Lower lobe of right lung (tissue), 2 donors: Measurements from ENCODE around the gene MAP7. TPM values are rescaled to one million over a fixed set of nuclear protein-coding genes. Genes with fewer than 3 reads are reported as not detected.
A peak's percentile ranks its signal among the peaks of the same experiment; 100 is the strongest.

ENCODE experiments used
- ATAC-seq, 2 donors: fragments of 200-7000 bp; cut with Tn5 transposase; one replicate each; pipeline ENCODE4 v1.9.1; 2020 to 2022; ENCODE audit warnings: mild to moderate bottlenecking in 2 of 2, moderate library complexity in 2 of 2
- DNase-seq: peaks from one replicate; pipeline ENCODE4 v3.0.0-alpha.2; 2020
- H3K27ac ChIP-seq: fragments of 200-600 bp; one replicate; pipeline ENCODE4 v1.8.0; 2022
- H3K27me3 ChIP-seq: fragments of 200-600 bp; one replicate; pipeline ENCODE4 v1.8.0; 2022; ENCODE audit warnings: low read depth
- H3K36me3 ChIP-seq: fragments of 200-600 bp; one replicate; pipeline ENCODE4 v1.8.0; 2022; ENCODE audit warnings: mild to moderate bottlenecking
- H3K4me1 ChIP-seq: fragments of 200-600 bp; one replicate; pipeline ENCODE4 v1.8.0; 2022
- H3K4me3 ChIP-seq: fragments of 200-600 bp; one replicate; pipeline ENCODE4 v1.8.0; 2022; ENCODE audit warnings: mild to moderate bottlenecking
- H3K9me3 ChIP-seq: fragments of 200-600 bp; one replicate; pipeline ENCODE4 v1.8.0; 2022
- CTCF ChIP-seq: fragments of 200-600 bp; IDR thresholded peaks from one replicate; pipeline ENCODE4 v1.8.0; 2022; ENCODE audit warnings: antibody characterized with exemption, mild to moderate bottlenecking
- intact Hi-C: fragments of 100-400 bp; cut with DNase I; formaldehyde crosslinking; loops from one replicate; pipeline ENCODE4 v1.11.0; 2022
- total RNA-seq: library from RNA; stranded (reverse); fragmentation: NEBNext Ultra II Directional; extraction: Animal tissue kit (Norgen Biotek cat#: 25700); gene quantifications from one replicate; pipeline ENCODE4 v1.2.1, GENCODE V29; 2021
- donor health status: DM: no; HTN: yes; CAD: no; lungs with severe emphysema.

MAP7 gene
- total RNA-seq, 1 donor from 2014 or later: 18.3 TPM

GRCh38 chr6:136582711-136583471 is 32.7 kb upstream of the MAP7 start:
- TF ChIP-seq CTCF: peak; percentile 50
- no peak overlapping the region for H3K4me3 ChIP-seq
- peaks cover 64% of the 10 kb centered on the region for H3K36me3 ChIP-seq
- H3K27ac ChIP-seq: peak overlapping the region; percentile 73
- H3K9me3 ChIP-seq: no peaks in the 10 kb centered on the region
- peak; percentile 71 to 77 for ATAC-seq
- H3K4me1 ChIP-seq: peaks cover 11% of the 10 kb centered on the region
- DNase-seq: no peak
- H3K27me3 ChIP-seq: no peaks in the 10 kb centered on the region
- intact Hi-C loops: no loop called here

- no peak for ATAC-seq
- no peak for TF ChIP-seq CTCF
Measured at GRCh38 chr6:136579800-136580199, 29.6 kb upstream of the MAP7 start.

GRCh38 chr6:136576821-136577220 is 26.6 kb upstream of the MAP7 start:
- Histone ChIP-seq H3K9me3 (no peaks in the 10 kb centered on the region), H3K27ac (no peak overlapping the region), H3K4me1 (no peaks in the 10 kb centered on the region), H3K36me3 (peaks cover 81% of the 10 kb centered on the region), H3K4me3 (no peak overlapping the region), H3K27me3 (no peaks in the 10 kb centered on the region)
- DNase-seq (no peak), ATAC-seq (no peak)
- no peak for TF ChIP-seq CTCF
- intact Hi-C loops: no loop called here

More at GRCh38 chr6:136579800-136580199, 29.6 kb upstream of the MAP7 start:
- H3K9me3 ChIP-seq: no peaks in the 10 kb centered on the region
- H3K27ac ChIP-seq: no peak overlapping the region
- peaks cover 77% of the 10 kb centered on the region for H3K36me3 ChIP-seq
- DNase-seq: no peak
- intact Hi-C loops: no loop called here
- peaks cover 6% of the 10 kb centered on the region for H3K4me1 ChIP-seq
- no peaks in the 10 kb centered on the region for H3K27me3 ChIP-seq
- H3K4me3 ChIP-seq: no peak overlapping the region

- no peak for ATAC-seq
- intact Hi-C loops: no loop called here
- no peak overlapping the region for H3K4me3 ChIP-seq
- TF ChIP-seq CTCF: no peak
- no peak overlapping the region for H3K27ac ChIP-seq
- H3K27me3 ChIP-seq: no peaks in the 10 kb centered on the region
- peaks cover 43% of the 10 kb centered on the region for H3K36me3 ChIP-seq
- H3K4me1 ChIP-seq: no peaks in the 10 kb centered on the region
- no peaks in the 10 kb centered on the region for H3K9me3 ChIP-seq
- no peak for DNase-seq
Measured at GRCh38 chr6:136571496-136571895, 21.3 kb upstream of the MAP7 start.

GRCh38 chr6:136571065-136571464 is 20.8 kb upstream of the MAP7 start:
- Histone ChIP-seq H3K4me1 (no peaks in the 10 kb centered on the region), H3K27me3 (no peaks in the 10 kb centered on the region), H3K36me3 (peaks cover 43% of the 10 kb centered on the region), H3K27ac (no peak overlapping the region), H3K4me3 (no peak overlapping the region), H3K9me3 (no peaks in the 10 kb centered on the region)
- ATAC-seq: no peak
- TF ChIP-seq CTCF: no peak
- DNase-seq: no peak
- intact Hi-C loops: no loop called here
